Activated CD4-positive, alpha-beta T cell treated with anti-CD3 and anti-CD28 coated beads for 4 hours (primary cell): ENCODE results near the gene XRCC5.
A peak's percentile ranks its signal among the peaks of the same experiment; 100 is the strongest.
"Not testable (repeated sequence)": the region's sequence is repeated elsewhere in the genome, so short reads cannot be mapped to it uniquely, and the experiment has no call there.

Source experiments
- DNase-seq, 2 donors: peaks; one replicate each; pipeline ENCODE4 v3.0.0-alpha.2; 2020

Gene XRCC5

DNA sequence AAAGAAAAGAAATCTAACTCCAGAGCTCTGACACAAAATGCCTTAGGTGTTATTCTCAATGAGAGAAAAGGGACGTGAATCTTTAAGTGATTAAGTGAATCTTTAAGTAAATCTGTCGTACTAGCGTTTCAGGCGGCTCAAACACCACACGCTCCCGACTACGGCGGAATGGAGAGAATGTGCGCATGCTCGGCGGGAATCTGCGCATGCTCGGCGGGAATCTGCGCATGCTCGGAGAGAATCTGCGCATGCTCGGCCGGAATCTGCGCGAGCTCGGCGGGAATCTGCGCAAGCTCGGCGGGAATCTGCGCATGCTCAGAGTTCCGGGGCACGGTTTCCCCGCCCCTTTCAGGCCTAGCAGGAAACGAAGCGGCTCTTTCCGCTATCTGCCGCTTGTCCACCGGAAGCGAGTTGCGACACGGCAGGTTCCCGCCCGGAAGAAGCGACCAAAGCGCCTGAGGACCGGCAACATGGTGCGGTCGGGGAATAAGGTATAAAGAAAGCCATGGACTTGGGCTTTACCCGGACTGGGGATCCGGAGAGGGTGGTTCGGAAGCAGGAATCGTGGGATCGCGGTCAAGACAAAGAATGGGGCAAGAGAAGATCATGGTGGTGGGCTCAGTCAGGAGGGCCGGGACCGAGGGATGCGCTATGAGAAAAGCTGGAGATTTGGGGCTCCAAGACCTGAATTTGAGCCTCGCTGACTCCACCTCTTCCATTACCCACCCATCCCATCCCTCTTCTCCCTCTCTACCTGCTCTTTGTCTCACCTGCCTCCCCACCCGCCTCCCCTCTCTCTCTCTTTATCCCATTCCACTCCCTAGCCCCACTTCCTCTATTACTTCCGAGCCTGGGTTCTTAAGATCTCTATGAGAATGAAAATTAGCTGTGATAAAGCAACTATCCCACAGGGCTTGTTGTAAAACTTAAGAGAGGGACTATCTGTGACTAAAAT is at the start of gene XRCC5:
XRCC5 (plus strand) TSS at position 382 of the 955 bp plus-strand sequence; CDS start at position 471, 89 bp downstream.
- DNase-seq: peak; percentile 96 to 98

DNA sequence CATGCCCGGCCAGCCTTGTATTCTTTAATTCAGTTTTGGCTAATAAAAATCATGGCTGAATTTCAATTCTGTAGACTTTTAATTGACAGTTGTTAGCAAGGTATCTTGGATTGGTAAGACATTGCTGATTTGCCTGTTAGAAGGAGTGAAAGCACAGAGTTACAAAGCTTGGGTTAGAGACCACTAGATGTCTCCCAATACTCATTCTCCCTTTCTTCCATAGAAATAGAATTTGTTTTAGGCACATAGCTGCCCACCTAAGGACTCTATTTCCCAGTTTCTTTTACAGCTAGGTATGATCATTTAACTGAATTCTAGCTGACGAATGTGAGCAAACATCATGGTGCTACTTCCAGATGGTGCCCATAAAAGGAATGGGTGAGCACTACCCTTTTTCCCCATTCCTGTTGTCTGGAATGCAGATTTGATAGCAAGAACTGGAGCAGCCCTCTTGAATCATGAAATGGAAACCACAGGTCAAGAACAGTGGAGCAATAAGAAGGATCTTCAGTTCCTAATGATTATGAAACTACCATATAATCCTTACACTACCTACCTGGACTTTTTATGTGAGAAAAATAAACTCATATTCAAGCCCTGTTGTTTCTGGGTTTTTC is 45.0 kb upstream of the XRCC5 start:
- DNase-seq: no peak

DNA sequence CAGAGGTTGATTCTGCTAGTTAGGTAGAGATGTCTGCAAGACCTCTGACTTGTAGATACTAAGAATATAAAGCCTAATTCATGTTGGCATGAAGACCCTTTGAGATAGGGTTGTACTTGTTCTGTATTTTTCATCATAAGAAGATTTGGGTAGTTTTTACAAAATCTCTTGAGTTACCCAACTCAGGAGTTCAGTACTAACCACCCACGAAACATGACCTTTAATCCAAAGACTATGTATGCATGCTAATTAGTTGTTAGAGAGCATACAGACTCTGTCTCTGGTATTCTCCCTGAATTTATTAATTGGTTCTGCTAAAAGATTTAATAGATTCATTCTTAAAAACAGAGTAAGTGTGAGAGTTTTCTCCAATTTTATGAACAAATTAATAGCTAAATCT is 44.5 kb upstream of the XRCC5 start:
- DNase-seq: no peak

DNA sequence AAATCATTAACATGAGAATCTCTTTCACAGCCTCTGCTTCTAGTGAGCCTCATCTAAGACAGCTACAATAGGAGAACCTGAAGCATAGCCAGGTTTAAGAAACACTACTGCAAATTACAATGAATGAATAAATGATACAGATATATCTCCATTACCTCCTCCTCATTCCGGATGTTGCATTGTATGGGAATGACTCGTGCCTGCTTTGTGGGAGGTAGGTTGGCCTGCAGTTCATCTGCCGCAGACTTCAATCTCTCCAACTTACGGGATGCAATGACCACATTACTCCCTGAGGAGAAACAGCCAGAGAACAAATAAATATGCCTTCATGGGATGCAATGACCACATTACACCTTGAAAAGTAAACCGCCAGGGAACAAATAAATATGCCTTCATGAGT is 42.9 kb upstream of the XRCC5 start:
- DNase-seq: no peak

DNA sequence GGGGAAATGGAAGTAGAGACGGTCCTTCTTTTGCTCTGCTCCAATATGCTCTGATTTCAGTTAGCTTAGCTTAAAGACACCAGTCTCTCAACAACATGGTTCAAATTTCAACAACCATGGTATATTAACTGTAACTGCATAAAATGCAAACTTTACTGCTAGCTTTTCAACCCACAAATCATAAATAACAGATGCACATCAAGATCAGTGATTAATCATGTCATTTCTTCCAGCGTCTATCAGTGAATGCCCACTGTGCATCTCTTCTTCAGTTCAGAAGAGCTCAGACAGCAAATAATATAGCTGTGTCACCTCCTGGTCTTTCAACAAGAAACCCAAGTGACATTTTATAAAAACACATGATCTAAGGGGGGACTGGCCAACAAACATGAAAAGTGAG is 40.1 kb upstream of the XRCC5 start:
- no peak for DNase-seq

DNA sequence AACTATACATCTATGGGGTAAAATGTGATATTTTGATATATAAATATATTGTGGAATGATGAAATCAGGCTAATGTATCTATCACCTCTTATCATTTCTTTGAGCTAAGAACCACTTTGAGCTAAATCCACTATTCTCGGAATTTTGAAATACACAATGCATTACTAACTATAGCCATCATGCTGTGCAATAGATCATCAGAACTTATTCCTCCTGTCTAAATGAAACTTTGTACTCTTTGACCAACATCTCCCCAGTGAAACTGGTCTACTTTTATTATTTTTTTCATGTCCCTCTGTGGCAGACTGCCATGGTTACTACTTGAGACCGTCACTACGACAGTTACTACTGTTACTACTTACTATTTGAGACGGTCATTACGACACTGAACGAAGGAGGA is 39.0 kb upstream of the XRCC5 start:
- DNase-seq: no peak

DNA sequence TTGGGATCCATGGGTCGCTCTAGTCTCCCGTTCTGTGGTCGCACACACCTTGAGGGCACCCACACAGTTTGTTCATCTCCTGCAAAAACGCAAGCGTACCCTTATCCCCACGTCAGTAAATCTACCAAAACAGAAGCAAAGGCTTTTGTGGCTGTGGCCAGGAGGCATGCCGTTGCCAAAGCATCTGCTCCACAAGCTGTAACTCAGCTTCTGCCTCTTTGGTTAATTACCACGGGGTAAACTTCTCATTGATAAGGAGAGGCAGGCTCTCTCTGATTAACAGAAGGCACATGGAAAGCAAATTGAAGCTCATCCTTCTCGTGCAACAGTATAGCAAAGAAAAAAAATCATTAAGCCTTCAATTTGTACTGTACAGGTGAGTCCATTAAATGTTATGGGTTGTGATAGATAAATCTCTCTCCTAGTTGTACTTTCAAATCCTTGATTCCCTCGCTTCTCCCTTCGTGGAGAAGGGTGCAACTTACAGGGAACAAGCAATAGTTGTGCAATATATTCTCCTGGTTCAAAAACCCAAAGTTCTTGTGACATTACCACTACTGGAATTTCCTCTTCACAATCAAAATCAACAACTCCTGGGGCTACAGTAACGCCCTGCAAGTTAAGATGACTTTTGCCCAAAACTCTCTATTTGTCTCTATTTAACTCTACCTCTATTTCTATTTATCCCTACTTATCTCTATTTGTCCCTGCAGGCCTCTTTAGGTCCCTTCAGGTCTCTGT is 37.9 kb upstream of the XRCC5 start:
- no peak for DNase-seq

DNA sequence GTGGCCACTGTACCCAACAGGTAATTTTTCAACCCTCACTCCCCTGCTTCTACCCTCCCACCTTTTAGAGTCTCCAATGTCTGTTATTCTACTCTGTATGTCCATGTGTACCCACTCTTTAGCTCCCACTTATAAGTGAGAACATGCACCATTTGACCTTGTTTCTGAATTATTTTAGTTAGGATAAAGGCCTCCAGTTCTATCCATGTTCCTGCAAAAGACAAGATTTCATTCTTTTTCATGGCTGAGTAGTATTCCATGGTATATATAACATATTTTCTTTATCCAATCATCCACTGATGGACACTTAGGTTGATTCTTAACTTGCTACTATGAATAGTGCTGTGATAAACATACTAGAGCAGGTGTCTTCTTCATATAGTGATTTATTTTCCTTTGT is 36.7 kb upstream of the XRCC5 start:
- DNase-seq: no peak

DNA sequence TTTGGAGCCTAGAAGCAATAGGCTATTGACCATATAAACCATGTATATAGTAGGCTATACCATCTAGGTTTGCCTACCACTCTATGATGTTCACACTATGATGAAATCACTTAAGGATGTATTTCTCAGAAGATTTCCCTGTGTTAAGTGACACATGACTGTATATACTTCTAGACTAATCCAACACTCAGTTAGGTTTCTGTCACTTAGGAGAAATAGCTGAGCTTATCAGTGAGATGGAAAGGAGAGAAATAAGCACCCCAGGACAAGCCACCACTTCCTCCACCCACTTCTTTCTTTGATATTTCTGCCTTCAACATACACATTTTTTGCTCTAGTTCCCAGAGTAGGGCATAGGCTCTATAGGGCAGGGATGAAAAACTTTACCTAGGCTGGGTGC is 35.4 kb upstream of the XRCC5 start:
- DNase-seq: no peak

DNA sequence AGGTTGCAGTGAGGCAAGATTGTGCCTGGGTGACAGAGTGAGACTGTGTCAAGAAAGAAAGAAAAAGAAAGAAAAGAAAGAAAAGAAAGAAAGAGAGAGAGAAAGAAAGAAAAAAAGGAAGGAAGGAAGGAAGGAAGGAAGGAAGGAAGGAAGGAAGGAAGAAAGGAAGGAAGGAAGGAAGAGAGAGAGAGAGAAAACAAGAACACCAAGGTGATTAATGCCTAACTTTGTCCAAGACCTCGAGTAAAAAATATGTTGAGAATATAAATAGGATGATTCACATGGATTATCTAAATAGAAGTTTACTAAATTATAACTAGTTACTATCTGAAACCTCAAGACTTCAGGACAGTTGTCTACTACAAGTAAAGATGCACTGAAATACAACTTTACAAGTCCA is 34.8 kb upstream of the XRCC5 start:
- DNase-seq: no peak

DNA sequence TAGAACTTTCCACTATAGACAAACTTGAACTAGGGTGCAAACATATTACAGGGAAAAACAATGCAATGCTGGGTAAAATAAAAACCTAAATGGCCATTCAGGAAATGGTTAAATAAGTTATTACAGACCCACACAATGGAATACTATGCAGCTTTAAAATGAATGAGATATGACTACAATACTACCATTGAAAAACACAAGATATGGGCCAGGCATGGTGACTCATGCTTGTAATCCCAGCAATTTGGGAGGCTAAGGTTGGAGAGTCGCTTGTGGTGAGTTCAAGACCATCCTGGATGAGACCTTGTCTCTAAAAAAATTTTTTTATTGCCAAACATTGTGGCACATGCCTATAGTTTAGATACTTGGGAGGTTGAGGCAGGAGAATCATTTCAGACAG is 34.4 kb upstream of the XRCC5 start:
- DNase-seq: no peak

DNA sequence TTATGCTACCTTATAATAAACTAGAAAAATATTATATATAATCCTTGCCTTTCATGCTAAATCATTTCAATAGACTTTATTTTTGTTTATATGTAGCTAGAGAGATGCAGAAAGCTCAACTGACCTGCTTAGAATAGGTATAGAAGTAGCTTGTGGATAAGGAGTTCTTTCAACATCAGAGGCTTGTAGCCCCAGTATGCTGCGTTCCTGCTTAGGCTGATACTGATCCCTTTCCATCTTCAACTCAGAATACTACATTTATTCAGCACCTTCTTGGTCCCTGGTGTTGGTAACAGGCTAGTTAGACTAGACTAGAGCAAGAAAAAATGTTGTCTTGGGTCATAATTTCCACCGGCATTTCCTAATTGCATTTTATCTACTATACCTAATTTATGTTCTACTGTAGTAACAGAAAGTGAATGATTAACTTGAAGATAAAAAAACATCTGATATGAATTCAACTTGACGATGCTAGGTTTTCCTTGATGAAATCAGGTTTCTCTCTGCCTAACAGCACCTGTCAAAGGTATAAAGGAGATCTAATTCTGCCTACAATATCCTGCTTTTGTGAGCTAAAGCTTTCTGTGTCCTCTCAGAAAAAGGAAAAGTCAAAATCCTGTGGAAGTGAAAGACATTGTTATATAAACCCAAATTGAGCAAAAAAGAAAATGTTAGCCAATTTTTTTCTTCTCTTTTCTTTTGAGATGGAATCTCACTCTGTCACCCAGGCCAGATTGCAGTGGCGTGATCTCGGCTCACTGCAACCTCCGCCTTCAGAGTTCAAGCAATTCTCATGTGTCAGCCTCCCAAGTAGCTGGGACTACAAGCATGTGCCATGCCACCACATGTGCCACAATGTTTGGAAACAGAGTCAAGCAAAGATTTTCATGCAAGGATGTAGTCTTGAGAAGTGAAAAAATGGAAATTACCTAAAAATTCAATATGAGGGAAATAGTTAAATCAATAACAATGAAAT is 33.4 kb upstream of the XRCC5 start:
- DNase-seq: no peak

DNA sequence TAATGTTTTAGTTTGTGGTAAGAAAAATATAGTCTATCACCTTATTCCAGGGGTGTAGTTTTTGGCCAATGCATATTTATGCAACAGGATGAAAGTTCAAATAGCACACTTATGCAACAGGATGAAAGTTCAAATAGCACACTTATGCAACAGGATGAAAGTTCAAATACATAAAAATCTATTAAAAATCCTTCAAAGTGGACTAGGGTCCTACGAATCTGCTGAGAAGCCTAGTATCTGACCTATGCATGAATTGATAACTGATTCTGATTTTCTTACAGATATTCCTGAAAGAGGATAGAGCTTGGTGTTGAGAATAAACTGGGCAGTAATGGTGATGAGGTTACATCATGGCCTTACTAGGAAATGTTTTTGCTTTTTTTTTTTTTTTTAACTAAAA is 30.4 kb upstream of the XRCC5 start:
- no peak for DNase-seq

DNA sequence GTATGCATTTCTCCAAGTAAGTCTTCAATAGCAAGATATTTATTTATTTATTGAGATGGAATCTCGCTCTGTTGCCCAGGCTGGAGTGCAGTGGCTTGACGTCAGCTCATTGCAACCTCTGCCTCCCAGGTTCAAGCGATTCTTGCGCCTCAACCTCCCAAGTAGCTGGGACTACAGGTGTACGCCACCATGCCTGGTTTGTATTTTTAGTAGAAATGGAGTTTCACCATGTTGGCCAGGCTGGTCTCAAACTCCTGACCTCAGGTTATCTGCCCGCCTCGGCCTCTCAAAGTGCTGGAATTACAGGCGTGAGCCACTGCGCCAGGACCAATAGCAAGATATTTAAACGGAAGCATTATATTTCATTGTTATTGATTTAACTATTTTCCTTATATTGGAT is 29.1 kb upstream of the XRCC5 start:
- not testable (repeated sequence) for DNase-seq

DNA sequence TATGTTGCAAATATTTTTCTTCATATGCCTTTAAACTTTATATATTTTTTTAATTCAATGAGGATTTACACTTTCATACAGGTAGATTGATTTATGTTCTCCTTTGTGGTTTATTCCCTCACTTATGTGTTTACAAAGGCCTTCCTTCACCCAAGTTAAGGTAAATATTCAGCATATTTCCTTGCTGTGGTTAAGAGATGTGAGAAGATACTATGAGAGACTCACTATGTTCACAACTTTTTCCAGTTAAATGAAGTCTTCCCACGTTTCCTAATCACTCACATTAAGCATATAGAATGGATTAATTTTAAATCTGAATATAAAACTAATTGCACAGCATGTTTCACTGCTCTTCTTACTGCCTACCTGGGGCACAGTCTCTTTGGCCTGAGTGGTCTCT is 28.1 kb upstream of the XRCC5 start:
- DNase-seq: no peak

DNA sequence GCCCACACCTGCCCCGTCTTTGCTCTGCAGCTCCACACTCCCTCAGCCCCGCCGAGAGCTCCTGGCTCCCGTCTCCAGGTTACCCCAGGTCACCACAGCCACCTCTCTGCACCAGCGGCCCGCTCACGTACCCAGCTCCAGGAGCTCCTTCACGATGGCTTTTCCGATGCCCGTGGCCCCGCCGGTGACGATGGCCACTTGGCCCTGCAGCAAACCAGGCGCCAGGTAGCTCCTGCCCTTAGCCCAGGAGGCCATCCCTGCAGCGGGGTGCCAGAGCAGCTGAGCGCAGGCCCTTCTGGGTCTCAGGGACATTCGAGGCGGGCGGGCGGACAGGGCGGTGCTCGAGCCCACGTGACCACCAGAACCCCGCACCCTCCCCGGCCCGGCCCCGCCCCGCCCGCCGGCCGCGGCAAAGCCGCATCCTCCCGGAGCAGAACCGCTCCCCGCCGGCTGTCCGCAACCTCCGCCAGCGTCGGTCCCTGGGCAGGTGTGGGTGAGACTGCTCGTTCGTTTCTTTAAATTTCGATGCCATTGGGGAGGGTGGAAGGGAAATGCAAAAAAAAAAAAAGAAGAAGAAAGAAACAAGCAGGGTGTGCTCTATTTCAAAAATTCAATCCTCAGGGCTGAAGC is 27.5 kb upstream of the XRCC5 start, which contains the start of the genes PECR and TMEM169:
PECR (minus strand) TSS at position 323 of the 630 bp plus-strand sequence; CDS start at position 255, 68 bp downstream.
TMEM169 (plus strand) TSS at position 433 of the 630 bp plus-strand sequence. CDS start 14,045 bp downstream, outside the sequence.
- DNase-seq: peak; percentile 53 to 66

DNA sequence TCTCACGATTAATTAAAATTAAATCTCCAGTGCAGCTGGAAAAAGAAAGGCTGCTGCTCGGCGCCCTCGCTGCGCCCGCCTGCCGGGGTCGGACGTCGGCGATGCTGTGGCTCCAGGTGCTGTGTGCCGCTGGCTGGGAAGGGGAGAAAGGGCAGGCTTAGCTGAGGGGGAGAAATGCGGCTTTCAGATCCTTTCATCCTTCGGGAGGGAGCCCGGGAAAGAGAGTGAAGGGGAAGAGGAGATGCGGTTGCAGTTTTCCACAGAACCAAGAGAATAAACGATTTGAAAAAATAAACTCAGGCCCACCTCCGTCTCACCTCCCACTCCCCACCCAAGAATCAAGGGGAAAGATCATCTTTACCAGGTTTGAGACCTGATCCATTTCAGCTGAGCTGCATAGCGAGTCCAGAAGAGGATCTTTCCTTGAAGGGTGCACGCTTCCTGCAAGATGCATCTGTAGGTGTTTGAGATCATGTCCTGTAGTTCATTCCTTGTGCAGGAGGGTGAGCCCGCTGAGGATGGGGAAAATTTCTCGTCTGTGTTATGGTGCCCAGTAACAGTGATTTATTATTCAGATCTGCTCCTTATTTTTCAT is 26.9 kb upstream of the XRCC5 start:
- DNase-seq: peak in 1 of 2 donors; percentile 7

DNA sequence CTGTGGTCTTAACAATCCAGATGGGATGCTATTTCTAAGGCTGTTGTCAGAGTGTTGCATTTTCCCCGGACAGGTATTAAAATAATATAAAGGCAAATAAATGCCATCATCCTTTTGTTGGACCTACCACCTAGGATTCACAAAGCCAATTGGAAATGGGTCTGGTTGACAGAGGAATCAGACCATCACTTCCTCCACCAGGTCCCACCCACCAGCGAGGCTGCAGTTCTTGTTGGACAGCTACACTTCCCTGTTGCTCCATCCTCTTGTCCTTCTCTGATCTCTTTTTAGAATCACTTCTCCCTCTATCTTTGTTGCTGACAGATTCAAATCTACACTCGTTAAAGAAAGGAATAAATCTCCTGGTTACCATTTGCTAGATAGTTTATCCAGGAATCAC is 26.3 kb upstream of the XRCC5 start:
- no peak for DNase-seq

DNA sequence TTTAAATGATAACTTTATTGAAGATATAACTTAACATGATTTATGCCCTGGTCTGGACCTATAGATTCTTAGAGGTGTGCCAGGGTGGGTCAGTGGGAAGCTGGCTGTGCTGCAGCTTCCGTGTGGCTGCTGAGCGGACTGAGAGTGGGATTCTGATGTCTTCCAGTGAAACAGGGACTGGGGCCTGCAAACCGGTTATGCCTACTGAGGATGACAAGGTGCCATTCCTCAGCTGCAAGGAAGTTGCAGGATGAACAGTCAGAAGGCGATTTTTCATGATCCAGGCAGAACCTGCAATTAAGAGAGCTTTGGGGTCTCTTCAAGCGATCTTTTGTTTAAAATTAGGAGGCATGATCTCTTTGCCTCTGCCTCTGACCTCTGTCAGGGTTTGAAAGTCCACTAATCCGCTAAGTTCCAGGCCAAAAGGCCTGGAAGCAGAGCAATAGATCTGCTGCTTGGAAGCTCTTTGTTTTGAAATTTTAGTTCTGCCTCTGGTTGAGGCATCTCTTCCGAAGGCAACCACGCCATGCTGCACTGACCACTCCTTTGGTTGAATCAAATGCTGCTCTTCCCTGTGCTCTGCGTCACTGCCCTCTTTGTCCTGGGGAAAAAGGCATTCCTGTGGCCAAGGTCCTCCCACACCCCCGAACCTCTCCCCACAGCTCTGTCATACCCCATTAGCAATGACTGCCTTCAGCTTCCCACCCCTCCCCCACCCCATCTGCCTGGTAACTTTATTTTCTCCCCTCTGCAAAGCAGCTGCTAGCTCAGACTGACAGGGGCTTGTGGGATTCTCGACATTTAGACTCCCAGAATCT is 25.5 kb upstream of the XRCC5 start:
- DNase-seq: peak in 1 of 2 donors; percentile 8

DNA sequence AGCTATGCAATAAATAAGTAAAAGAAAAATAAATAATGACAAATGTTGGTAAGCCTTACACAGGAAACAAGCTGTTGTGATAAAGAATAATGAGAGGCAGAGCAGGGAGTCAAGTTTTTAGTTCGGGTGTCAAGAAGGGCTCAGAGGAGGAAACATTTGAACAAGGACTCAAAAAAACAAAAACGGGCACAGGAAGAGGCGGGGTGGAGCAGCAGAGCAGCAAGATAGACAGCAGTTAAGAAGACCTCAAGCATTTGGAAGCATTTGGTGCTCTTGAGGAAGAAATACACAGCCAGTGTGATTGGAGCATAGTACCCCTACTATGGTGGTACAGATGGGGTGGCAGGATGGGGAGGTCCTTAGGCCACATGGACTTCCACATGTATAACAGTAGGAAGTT is 24.6 kb upstream of the XRCC5 start:
- peak in 1 of 2 donors; percentile 13 for DNase-seq
